PC-9 (cell line): ENCODE data around the gene SCARB1. TPM values are rescaled to one million over a fixed set of nuclear protein-coding genes. Genes with fewer than 3 reads are reported as not detected.

Experiments used
- BruUV-seq: library from RNA; stranded (reverse); fragments of 400-500 nt; replicated peaks from 2 replicates; lab custom pipeline; 2021; lab: Mats Ljungman, UMichigan
- CTCF ChIA-PET: fragments of 300-600 bp; sonication (Branson Sonifier 250); formaldehyde crosslinking; loops from one replicate; lab custom pipeline; 2022; ENCODE audit warnings: antibody characterized with exemption; lab: Charles Lee
- POLR2A ChIA-PET: fragments of 300-600 bp; sonication (Branson Sonifier 250); formaldehyde crosslinking; loops from one replicate; lab custom pipeline; 2022; ENCODE audit warnings: antibody characterized with exemption; ENCODE audit not compliant: unreplicated experiment; lab: Charles Lee
- DNase-seq, 2 experiments: peaks; one replicate each; pipeline versions ENCODE4 v3.0.0 to v3.0.0-alpha.2; 2015 to 2022; ENCODE audit warnings: mixed read lengths in 1 of 2
- H2AFZ ChIP-seq: fragments of 200-600 bp; sonication (generic); 2 replicates; pipeline ENCODE4 v1.8.1; 2017; ENCODE audit warnings: antibody characterized with exemption
- H3F3A ChIP-seq: fragments of 200-600 bp; sonication (generic); 2 replicates; pipeline ENCODE4 v1.8.1; 2017; ENCODE audit warnings: antibody characterized with exemption, mild to moderate bottlenecking, low read depth; ENCODE audit not compliant: insufficient read depth
- H3K27ac ChIP-seq: fragments of 200-600 bp; sonication (generic); 2 replicates; pipeline ENCODE4 v1.6.1; 2016; ENCODE audit warnings: mixed run types
- H3K27me3 ChIP-seq: fragments of 200-600 bp; sonication (generic); 2 replicates; pipeline ENCODE4 v1.6.1; 2016; ENCODE audit warnings: low read depth, mixed run types; ENCODE audit not compliant: insufficient read depth
- H3K36me3 ChIP-seq: fragments of 200-600 bp; sonication (generic); 2 replicates; pipeline ENCODE4 v1.6.1; 2016; ENCODE audit warnings: low read depth, mixed run types
- H3K4me1 ChIP-seq: fragments of 200-600 bp; sonication (generic); replicated peaks from 2 replicates; pipeline ENCODE4 v1.6.1; 2016; ENCODE audit warnings: mixed run types; ENCODE audit not compliant: insufficient read depth
- H3K4me2 ChIP-seq: fragments of 200-600 bp; sonication (generic); 2 replicates; pipeline ENCODE4 v1.6.1; 2017; ENCODE audit warnings: mixed run types
- H3K4me3 ChIP-seq: fragments of 200-600 bp; sonication (generic); 2 replicates; pipeline ENCODE4 v1.6.1; 2016; ENCODE audit warnings: mixed run types
- H3K79me2 ChIP-seq: fragments of 200-600 bp; sonication (generic); 2 replicates; pipeline ENCODE4 v1.6.1; 2017; ENCODE audit warnings: low read depth, mixed run types
- H3K9me2 ChIP-seq: fragments of 200-600 bp; sonication (generic); 2 replicates; pipeline ENCODE4 v1.8.1; 2017; ENCODE audit warnings: mild to moderate bottlenecking; ENCODE audit not compliant: insufficient read depth
- H3K9me3 ChIP-seq: fragments of 200-600 bp; sonication (generic); 2 replicates; pipeline ENCODE4 v1.8.1; 2016; ENCODE audit warnings: low read depth; ENCODE audit not compliant: insufficient read depth
- H4K20me1 ChIP-seq: fragments of 200-600 bp; sonication (generic); 2 replicates; pipeline ENCODE4 v1.8.1; 2017; ENCODE audit not compliant: insufficient read depth
- CTCF ChIP-seq: fragments of 200-600 bp; sonication (generic); conservative IDR thresholded peaks from 2 replicates; pipeline ENCODE4 v1.6.1; 2017; ENCODE audit warnings: mixed run types, antibody characterized with exemption, mild to moderate bottlenecking, moderate library complexity
- EZH2 ChIP-seq: fragments of 200-600 bp; sonication (generic); IDR thresholded peaks from 2 replicates; pipeline ENCODE4 v1.8.0; 2017; ENCODE audit warnings: antibody characterized with exemption, low read depth
- intact Hi-C: fragments of 100-400 bp; cut with micrococcal nuclease; formaldehyde crosslinking; loops from one replicate; pipeline ENCODE4 v1.10.0; 2022; ENCODE audit not compliant: unreplicated experiment
- total RNA-seq: library from RNA; stranded (reverse); gene quantifications from 2 replicates; pipeline ENCODE4 v1.2.3, GENCODE V29; 2021

Gene SCARB1
- total RNA-seq, 1 experiment from 2014 or later = 49.6 TPM

GRCh38 chr12:124847113-124848074 is 16.3 kb downstream of the SCARB1 start:
- no peak overlapping the region for H3K4me3 ChIP-seq
- no peaks in the 10 kb centered on the region for H3K27me3 ChIP-seq
- no peaks in the 10 kb centered on the region for H3K9me2 ChIP-seq
- intact Hi-C loops = no loop called here
- H3K9me3 ChIP-seq = no peaks in the 10 kb centered on the region
- no peaks in the 10 kb centered on the region for H3F3A ChIP-seq
- POLR2A ChIA-PET = no interaction called here
- no peak for DNase-seq
- no peak overlapping the region for H2AFZ ChIP-seq
- no peak for TF ChIP-seq CTCF
- TF ChIP-seq EZH2 = no peak
- no peaks in the 10 kb centered on the region for H3K36me3 ChIP-seq
- H3K79me2 ChIP-seq = no peaks in the 10 kb centered on the region
- BruUV-seq = no TSS peak
- H4K20me1 ChIP-seq = no peaks in the 10 kb centered on the region
- no peak overlapping the region for H3K4me2 ChIP-seq
- no peak overlapping the region for H3K27ac ChIP-seq
- no peaks in the 10 kb centered on the region for H3K4me1 ChIP-seq
- CTCF ChIA-PET = no interaction called here

DNA sequence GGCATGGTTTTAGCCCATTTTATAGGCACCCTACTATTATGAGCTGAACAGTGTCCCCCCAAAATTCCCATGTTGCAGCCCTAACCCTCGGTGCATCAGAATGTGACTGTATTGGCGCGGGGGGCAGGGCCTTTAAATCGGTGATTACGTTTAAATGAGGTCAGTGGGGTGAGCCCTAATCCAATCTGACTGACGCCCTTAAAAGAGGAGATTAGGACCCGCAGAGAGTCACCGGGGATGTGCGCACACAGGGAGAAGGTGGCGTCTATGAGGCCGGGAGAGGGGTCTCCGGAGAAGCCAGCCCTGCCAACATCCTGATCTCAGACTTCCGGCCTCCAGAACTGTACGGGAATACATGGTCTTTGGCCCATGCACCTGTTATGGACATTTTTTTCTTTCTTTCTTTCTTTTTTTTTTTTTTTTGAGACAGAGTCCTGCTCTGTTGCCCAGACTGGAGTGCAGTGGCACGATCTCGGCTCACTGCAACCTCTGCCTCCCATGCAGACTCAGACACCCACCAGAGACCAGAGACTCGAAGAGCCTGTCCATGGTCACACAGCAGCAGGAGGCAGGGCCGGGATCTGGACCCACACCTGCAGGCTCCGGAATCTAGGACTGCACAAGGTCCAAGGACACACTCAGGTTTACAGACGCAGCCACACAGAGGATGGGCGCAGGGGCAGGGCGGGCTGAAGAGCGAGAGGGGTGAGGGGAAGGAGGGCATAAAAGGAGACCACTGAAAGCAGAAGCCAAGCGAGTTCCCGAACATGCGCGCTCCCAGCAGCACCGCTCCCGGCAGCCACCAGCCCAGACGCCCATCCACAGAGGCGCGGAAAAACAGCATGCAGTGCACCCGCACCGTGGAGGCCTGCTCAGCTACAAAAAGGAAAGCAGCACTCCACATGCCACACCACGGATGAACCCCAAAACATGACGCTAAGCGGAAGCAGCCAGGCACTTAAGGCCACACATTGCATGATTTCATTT is 19.0 kb downstream of the SCARB1 start:
- BruUV-seq = no TSS peak
- H3F3A ChIP-seq = no peaks in the 10 kb centered on the region
- H3K79me2 ChIP-seq = 0 out of 2 replicates have a peak, but pooled peaks cover 6% of the 10 kb centered on the region

More for the DNA sequence above, 19.0 kb downstream of the SCARB1 start:
- H4K20me1 ChIP-seq = no peaks in the 10 kb centered on the region
- no peak for DNase-seq
- ChIA-PET POLR2A (no interaction called here), CTCF (no interaction called here)
- no peak overlapping the region for H3K4me3 ChIP-seq
- no peaks in the 10 kb centered on the region for H3K27me3 ChIP-seq
- H3K27ac ChIP-seq = no peak overlapping the region
- H3K4me1 ChIP-seq = no peaks in the 10 kb centered on the region
- no peak overlapping the region for H2AFZ ChIP-seq
- TF ChIP-seq CTCF (no peak), EZH2 (no peak)
- intact Hi-C loops = no loop called here
- no peaks in the 10 kb centered on the region for H3K9me2 ChIP-seq
- no peaks in the 10 kb centered on the region for H3K36me3 ChIP-seq
- no peak overlapping the region for H3K4me2 ChIP-seq
- no peaks in the 10 kb centered on the region for H3K9me3 ChIP-seq
